Common myeloid progenitor, CD34-positive (primary cell): ENCODE measurements around the gene ADAMTS3.
"Not testable (repeated sequence)": the region's sequence is repeated elsewhere in the genome, so short reads cannot be mapped to it uniquely, and the experiment has no call there.

ENCODE experiments used
- CTCF ChIA-PET: fragments of 350-600 bp; sonication (Branson Sonifier 250); formaldehyde crosslinking; loops from one replicate; lab custom pipeline; 2021; ENCODE audit warnings: antibody characterized with exemption; lab: Charles Lee
- POLR2A ChIA-PET: fragments of 350-600 bp; sonication (Branson Sonifier 250); formaldehyde crosslinking; loops from one replicate; lab custom pipeline; 2021; ENCODE audit warnings: antibody characterized with exemption; lab: Charles Lee
- DNase-seq, 3 donors: peaks; one replicate each; pipeline versions ENCODE4 v3.0.0 to v3.0.0-alpha.2; 2013
- H3K27ac ChIP-seq, 2 experiments: 1 replicate in 1 of 2; 2 replicates in 1 of 2; pipeline ENCODE4 v1.7.0; 2013; ENCODE audit warnings: inconsistent platforms in 2 of 2, low read length in 2 of 2, mild to moderate bottlenecking in 2 of 2, low read depth in 1 of 2, moderate library complexity in 1 of 2; ENCODE audit not compliant: severe bottlenecking in 2 of 2, insufficient read depth in 1 of 2, poor library complexity in 1 of 2
- H3K27me3 ChIP-seq, 5 experiments: replicated peaks in 2 of 5; 1 replicate in 3 of 5; 2 replicates in 2 of 5; pipeline versions ENCODE4 v1.6.1 to v1.7.0; 2013; ENCODE audit warnings: low read length in 4 of 5, mild to moderate bottlenecking in 2 of 5, moderate library complexity in 2 of 5, inconsistent platforms in 1 of 5; ENCODE audit not compliant: insufficient read depth in 5 of 5, control insufficient read depth in 4 of 5
- H3K36me3 ChIP-seq, 4 experiments: 1 replicate in 2 of 4; 2 replicates in 2 of 4; pipeline versions ENCODE4 v1.6.1 to v1.7.0; 2013; ENCODE audit warnings: low read length in 3 of 4, control low read depth in 1 of 4, mild to moderate bottlenecking in 1 of 4; ENCODE audit not compliant: control insufficient read depth in 4 of 4, insufficient read depth in 4 of 4
- H3K4me1 ChIP-seq, 4 experiments: 1 replicate in 3 of 4; 2 replicates in 1 of 4; pipeline versions ENCODE4 v1.6.1 to v1.7.1; 2013; ENCODE audit warnings: low read length in 3 of 4, mild to moderate bottlenecking in 3 of 4, control low read depth in 1 of 4, inconsistent platforms in 1 of 4, moderate library complexity in 1 of 4; ENCODE audit not compliant: control insufficient read depth in 4 of 4, insufficient read depth in 4 of 4; ENCODE audit errors: control extremely low read depth in 1 of 4
- H3K4me3 ChIP-seq, 7 experiments: 1 replicate in 4 of 7; 2 replicates in 3 of 7; pipeline versions ENCODE4 v1.5.1 to v1.7.0; 2013; ENCODE audit warnings: mild to moderate bottlenecking in 7 of 7, low read length in 6 of 7, moderate library complexity in 6 of 7, inconsistent platforms in 2 of 7, low read depth in 2 of 7, control low read depth in 1 of 7; ENCODE audit not compliant: insufficient read depth in 4 of 7, control insufficient read depth in 1 of 7; ENCODE audit errors: extremely low read depth in 1 of 7
- H3K9me3 ChIP-seq, 5 experiments: 1 replicate in 4 of 5; 2 replicates in 1 of 5; pipeline versions ENCODE4 v1.6.1 to v1.7.1; 2013; ENCODE audit warnings: low read length in 4 of 5, mild to moderate bottlenecking in 2 of 5, inconsistent platforms in 1 of 5, low read depth in 1 of 5, moderate library complexity in 1 of 5; ENCODE audit not compliant: control insufficient read depth in 4 of 5, insufficient read depth in 2 of 5; ENCODE audit errors: control extremely low read depth in 1 of 5
- WGBS: methylation state at CpG from one replicate; pipeline ENCODE4 v1.1.5; 2013; ENCODE audit not compliant: insufficient coverage; 5-methylcytosine and 5-hydroxymethylcytosine counted together

ADAMTS3 gene

GRCh38 chr4:72553540-72554337 is 15.3 kb downstream of the ADAMTS3 start:
- CTCF ChIA-PET, result no interaction called here
- POLR2A ChIA-PET, result no interaction called here
- H3K4me1 ChIP-seq, result no peaks in the 10 kb centered on the region
- WGBS, result no CpG with 5 or more reads among the region's 1 CpG
- no peak overlapping the region for H3K27ac ChIP-seq
- no peak for DNase-seq
- H3K4me3 ChIP-seq, result no peak overlapping the region
- H3K9me3 ChIP-seq, result no peaks in the 10 kb centered on the region
- H3K27me3 ChIP-seq, result no peaks in the 10 kb centered on the region
- H3K36me3 ChIP-seq, result peaks cover 0 to under 1% (median 0%) of the 10 kb centered on the region in 4 experiments

GRCh38 chr4:72552447-72552846 is 16.6 kb downstream of the ADAMTS3 start:
- DNase-seq, result no peak
- Histone ChIP-seq H3K4me1 (no peaks in the 10 kb centered on the region), H3K27me3 (no peaks in the 10 kb centered on the region), H3K36me3 (peaks cover 0 to 3% (median 0%) of the 10 kb centered on the region in 4 experiments), H3K4me3 (no peak overlapping the region), H3K9me3 (no peaks in the 10 kb centered on the region), H3K27ac (no peak overlapping the region)
- POLR2A ChIA-PET, result no interaction called here
- CTCF ChIA-PET, result no interaction called here
- WGBS, result 100% methylated on average over 2 of the region's 2 CpGs

DNA sequence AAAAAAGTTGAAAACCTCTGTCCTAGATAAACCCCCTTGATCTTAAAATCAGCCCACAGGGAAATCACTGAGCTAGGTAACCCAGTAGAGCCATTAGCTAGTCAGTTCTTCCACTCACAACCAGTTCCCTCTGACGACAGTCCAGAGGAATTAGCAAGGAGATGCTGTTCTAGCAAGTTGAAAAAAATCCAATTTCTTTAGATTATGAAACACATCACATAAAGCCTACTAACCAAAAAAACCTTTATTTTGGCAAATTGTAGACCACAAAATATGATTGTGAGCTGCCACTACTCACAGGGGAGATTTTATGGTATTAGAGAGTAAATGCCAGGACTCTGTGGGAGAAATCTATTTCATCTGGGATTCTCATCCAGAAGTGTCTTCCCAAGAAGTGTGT is 22.6 kb downstream of the ADAMTS3 start:
- no peaks in the 10 kb centered on the region for H3K27me3 ChIP-seq
- H3K27ac ChIP-seq, result no peak overlapping the region
- DNase-seq, result no peak
- CTCF ChIA-PET, result interaction anchor here (0.6 to 1.5 kb wide), 2 partner anchors 21 to 952 kb away, joined by 4 read pairs; no protein-coding TSS in a partner anchor
- H3K9me3 ChIP-seq, result no peaks in the 10 kb centered on the region
- 86% methylated on average over 1 of the region's 1 CpG for WGBS
- no peaks in the 10 kb centered on the region for H3K4me1 ChIP-seq
- peaks cover 0 to 3% (median 1%) of the 10 kb centered on the region in 4 experiments for H3K36me3 ChIP-seq
- H3K4me3 ChIP-seq, result no peak overlapping the region
- POLR2A ChIA-PET, result interaction anchor here (0.7 kb wide), 2 partner anchors 28 to 224 kb away, joined by 3 read pairs; no protein-coding TSS in a partner anchor

- H3K9me3 ChIP-seq, H3K36me3 ChIP-seq, DNase-seq, H3K27ac ChIP-seq, H3K4me3 ChIP-seq, CTCF ChIA-PET, H3K4me1 ChIP-seq, H3K27me3 ChIP-seq: not testable (repeated sequence)
- POLR2A ChIA-PET, result interaction anchor here (0.6 kb wide), 1 partner anchor 9 kb away, joined by 3 read pairs; no protein-coding TSS in a partner anchor
- WGBS, result 100% methylated on average over 1 of the region's 1 CpG
Measured at GRCh38 chr4:72540694-72541093, 28.3 kb downstream of the ADAMTS3 start.

GRCh38 chr4:72538006-72538405 is 31.0 kb downstream of the ADAMTS3 start:
- H3K27me3 ChIP-seq, result no peaks in the 10 kb centered on the region

DNA sequence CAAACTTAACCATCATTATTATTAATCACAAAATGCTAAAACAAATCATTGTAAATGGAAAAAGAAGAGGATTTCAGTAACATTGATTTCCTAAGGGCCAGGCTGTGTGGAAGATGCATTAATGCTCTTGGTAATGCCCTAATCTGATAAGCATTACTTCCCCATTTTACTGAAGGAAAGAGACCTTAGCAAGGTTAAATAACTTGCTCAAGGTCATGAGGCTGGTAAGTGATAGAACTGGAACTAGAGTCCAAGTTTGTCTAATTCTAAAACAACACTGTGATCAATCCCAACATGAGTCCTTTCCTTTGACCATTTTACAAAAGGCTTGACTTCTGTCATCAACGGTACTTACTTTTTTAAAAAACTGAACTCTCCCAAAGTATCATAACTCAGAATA is 32.6 kb downstream of the ADAMTS3 start:
- DNase-seq, result no peak
- POLR2A ChIA-PET, result no interaction called here
- Histone ChIP-seq H3K4me1 (peaks cover 0 to 3% (median 0%) of the 10 kb centered on the region in 4 experiments), H3K27me3 (no peaks in the 10 kb centered on the region), H3K36me3 (no peaks in the 10 kb centered on the region), H3K27ac (no peak overlapping the region), H3K4me3 (no peak overlapping the region), H3K9me3 (peaks cover 0 to 7% (median 0%) of the 10 kb centered on the region in 5 experiments)
- WGBS, result no CpG with 5 or more reads among the region's 1 CpG
- CTCF ChIA-PET, result no interaction called here

More at GRCh38 chr4:72538006-72538405, 31.0 kb downstream of the ADAMTS3 start:
- H3K9me3 ChIP-seq, result peaks cover 0 to 7% (median 0%) of the 10 kb centered on the region in 5 experiments
- no peaks in the 10 kb centered on the region for H3K4me1 ChIP-seq
- DNase-seq, result no peak
- 100% methylated on average over 1 of the region's 1 CpG for WGBS
- H3K4me3 ChIP-seq, result no peak overlapping the region
- POLR2A ChIA-PET, result no interaction called here
- CTCF ChIA-PET, result no interaction called here
- H3K36me3 ChIP-seq, result no peaks in the 10 kb centered on the region
- no peak overlapping the region for H3K27ac ChIP-seq

- WGBS, result 100% methylated on average over 1 of the region's 1 CpG
- POLR2A ChIA-PET, result interaction anchor here (0.6 kb wide), 1 partner anchor 9 kb away, joined by 3 read pairs; no protein-coding TSS in a partner anchor
- H3K4me3 ChIP-seq, result no peak overlapping the region
Measured at GRCh38 chr4:72531768-72532290, 37.2 kb downstream of the ADAMTS3 start.

More at GRCh38 chr4:72531768-72532290, 37.2 kb downstream of the ADAMTS3 start:
- H3K27ac ChIP-seq, result no peak overlapping the region
- H3K27me3 ChIP-seq, result no peaks in the 10 kb centered on the region
- DNase-seq, result peak in 2 of 3 donors; percentile 1 to 5
- H3K36me3 ChIP-seq, result no peaks in the 10 kb centered on the region
- no peaks in the 10 kb centered on the region for H3K9me3 ChIP-seq
- CTCF ChIA-PET, result interaction anchor here (0.9 kb wide), 1 partner anchor 27 kb away, joined by 3 read pairs; no protein-coding TSS in a partner anchor
- peaks cover 0 to 3% (median 0%) of the 10 kb centered on the region in 4 experiments for H3K4me1 ChIP-seq
